IMR-90 (cell line): Measurements from ENCODE around the gene TMED8.

ENCODE experiments used
- CEBPB ChIP-seq: IDR thresholded peaks from 2 replicates; pipeline ENCODE4 v1.6.1; 2012; ENCODE audit warnings: low read depth, low read length, improper control_type of control experiment
- CTCF ChIP-seq: conservative IDR thresholded peaks from 2 replicates; pipeline ENCODE4 v1.5.1; 2012; ENCODE audit warnings: mild to moderate bottlenecking, low read depth, low read length, improper control_type of control experiment
- ELK1 ChIP-seq: fragments of 150-350 bp; IDR thresholded peaks from 2 replicates; pipeline ENCODE4 v1.6.1; 2016; ENCODE audit warnings: low read depth, mild to moderate bottlenecking, low read length, moderate library complexity, borderline replicate concordance
- NFE2L2 ChIP-seq: fragments of 150-350 bp; IDR thresholded peaks from 2 replicates; pipeline ENCODE4 v1.6.1; 2016; ENCODE audit warnings: low read depth, mild to moderate bottlenecking, low read length
- POLR2A ChIP-seq: IDR thresholded peaks from 2 replicates; pipeline ENCODE4 v1.6.1; 2012; ENCODE audit warnings: mild to moderate bottlenecking, low read depth, low read length
- RAD21 ChIP-seq: IDR thresholded peaks from 2 replicates; pipeline ENCODE4 v1.6.1; 2012; ENCODE audit warnings: low read length, improper control_type of control experiment
- RCOR1 ChIP-seq: IDR thresholded peaks from 2 replicates; pipeline ENCODE4 v1.6.1; 2012; ENCODE audit warnings: mild to moderate bottlenecking, low read length, improper control_type of control experiment; ENCODE audit not compliant: insufficient replicate concordance
- RFX5 ChIP-seq: IDR thresholded peaks from 2 replicates; pipeline ENCODE4 v1.8.0; 2012; ENCODE audit warnings: low read depth, mild to moderate bottlenecking, low read length, moderate library complexity
- SMC3 ChIP-seq: fragments of 150-350 bp; IDR thresholded peaks from 2 replicates; pipeline ENCODE4 v1.6.1; 2016; ENCODE audit warnings: low read depth, mild to moderate bottlenecking, antibody characterized with exemption, low read length, moderate library complexity
- USF2 ChIP-seq: fragments of 150-350 bp; IDR thresholded peaks from 2 replicates; pipeline ENCODE4 v1.6.1; 2017; ENCODE audit warnings: mild to moderate bottlenecking, antibody characterized with exemption, low read length, low read depth

GRCh38 chr14:77426396-77426795 lies 49.5 kb upstream of the TMED8 start:
- TF ChIP-seq NFE2L2 (no peak), POLR2A (no peak), CTCF (no peak), SMC3 (no peak), RAD21 (no peak), USF2 (no peak), RFX5 (no peak), CEBPB (no peak), ELK1 (no peak), RCOR1 (no peak)
